Raji (cell line): ENCODE results near the gene FAM199X.

Experiments used
- POLR2A ChIP-seq: IDR thresholded peaks from 2 replicates; pipeline ENCODE4 v1.6.1; 2011; ENCODE audit warnings: low read depth, low read length, control low read depth; ENCODE audit not compliant: insufficient read depth

The FAM199X gene

DNA sequence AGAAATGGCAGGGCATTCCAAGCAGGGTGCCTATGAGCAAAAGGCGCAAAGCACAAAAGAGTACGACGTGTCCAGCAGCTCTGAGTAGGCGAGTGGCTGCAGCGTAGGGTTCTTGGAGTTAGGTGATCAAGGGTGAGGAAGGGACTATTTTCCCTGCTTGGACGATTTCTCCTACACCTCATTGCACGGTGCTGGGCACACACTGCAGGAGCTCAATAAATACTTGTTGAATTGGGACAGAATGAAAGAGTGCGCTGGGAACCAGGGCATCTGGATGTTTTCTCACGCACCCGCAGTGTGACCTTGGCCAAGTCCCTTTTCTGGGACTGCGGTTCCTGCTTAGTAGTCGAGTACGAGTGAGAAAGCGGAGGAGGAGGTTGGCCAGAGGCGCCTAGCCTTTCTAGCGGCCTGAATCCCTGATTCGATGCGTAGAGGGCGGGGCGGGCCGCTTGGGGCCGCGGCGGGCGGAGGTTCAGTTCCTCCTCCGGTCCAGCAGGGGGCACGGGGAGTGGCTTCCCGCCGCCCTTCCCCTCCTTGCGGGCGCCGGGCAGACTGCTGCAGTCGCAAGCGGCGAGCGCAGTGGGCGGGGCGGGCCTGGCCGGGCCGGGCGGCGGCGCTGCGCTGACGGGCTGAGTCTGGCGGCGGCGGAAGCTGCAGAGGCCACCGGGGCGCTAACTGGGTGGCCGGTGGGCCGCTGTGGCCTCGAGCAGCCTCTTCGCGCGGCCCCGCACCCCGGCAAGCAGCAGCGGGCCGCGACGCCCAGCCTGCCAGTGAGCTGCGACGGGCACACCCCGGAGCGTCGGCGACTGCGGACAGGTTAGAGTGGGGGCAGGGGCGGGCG lies at the start of gene FAM199X:
TSS of gene FAM199X (plus strand) at position 560 of the 841 bp plus-strand sequence. CDS start 333 bp downstream, outside the sequence.
- peak; percentile 72 for TF ChIP-seq POLR2A

DNA sequence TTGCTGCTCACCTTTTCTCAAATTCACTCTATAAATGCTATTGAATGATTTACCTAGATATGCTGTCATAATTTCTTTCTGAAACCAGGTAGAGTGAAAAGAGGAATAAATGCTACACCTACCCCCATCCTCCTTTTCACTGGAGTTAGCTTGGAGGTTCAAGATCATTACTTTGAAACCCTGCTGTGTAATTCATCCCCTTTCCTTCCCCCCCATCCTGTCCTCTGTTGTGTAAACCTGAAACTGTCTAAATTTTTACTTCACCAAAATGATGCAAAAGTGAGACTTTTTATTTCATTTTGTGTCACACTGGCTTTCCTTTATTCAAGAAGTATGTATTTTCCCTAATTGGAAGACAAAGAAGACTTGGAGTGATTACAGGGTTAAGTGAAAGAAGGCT lies 48.5 kb upstream of the FAM199X start:
- no peak for TF ChIP-seq POLR2A

DNA sequence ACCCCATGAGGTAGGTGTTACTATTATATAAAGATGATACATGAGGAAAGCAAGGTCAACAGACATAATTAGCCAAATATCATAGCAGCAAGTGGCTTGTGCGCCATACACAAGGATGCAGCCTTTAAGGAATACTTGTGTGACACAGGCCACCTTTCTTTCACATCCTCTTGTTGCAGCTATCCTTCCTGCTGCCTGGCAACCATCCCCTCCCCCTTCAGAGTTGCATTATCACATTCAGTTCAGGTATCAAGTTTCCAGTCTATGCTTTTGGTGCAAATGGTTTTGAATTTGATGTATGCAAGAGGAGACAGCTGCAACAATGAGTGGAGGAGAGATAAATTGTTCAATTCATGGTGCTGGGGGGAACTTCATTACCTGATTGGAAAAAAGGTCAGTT lies 47.5 kb upstream of the FAM199X start:
- TF ChIP-seq POLR2A: no peak

DNA sequence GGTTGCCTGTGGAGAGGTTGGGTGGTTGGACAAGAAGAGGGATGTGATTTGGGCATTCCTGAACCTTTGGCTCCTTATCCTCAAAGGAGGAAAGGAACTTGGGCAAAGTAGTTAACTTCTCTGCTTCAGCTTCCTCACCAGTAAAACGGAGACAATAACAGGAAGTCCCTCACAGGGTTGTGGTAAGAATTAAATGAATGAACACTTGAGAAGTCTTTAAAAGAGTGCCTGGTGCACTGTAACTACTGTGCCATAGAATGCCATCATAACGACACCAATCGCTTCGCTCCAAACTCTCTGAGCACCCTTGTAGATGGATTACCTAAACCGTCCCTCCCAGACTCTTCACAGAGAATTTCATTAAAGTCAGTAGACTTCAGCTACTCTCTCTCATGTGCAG lies 43.4 kb upstream of the FAM199X start:
- TF ChIP-seq POLR2A: no peak

DNA sequence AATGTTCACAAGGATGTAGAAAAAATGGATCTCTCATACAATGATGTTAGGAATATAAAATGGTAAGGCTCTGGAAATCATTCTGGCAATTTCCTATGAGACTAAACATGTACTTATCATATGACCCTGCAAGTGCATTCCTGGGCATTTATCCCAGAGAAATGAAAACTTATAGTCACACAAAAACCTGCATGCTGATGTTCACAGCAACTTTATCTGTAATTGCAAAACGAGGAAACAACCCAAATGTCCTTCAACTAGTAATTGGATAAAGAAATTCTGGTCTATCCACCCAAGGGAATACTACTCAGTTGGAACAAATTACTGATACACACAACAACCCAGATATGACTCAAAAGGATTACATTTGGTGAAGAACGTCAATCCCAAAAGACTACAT lies 39.4 kb upstream of the FAM199X start:
- TF ChIP-seq POLR2A: no peak

DNA sequence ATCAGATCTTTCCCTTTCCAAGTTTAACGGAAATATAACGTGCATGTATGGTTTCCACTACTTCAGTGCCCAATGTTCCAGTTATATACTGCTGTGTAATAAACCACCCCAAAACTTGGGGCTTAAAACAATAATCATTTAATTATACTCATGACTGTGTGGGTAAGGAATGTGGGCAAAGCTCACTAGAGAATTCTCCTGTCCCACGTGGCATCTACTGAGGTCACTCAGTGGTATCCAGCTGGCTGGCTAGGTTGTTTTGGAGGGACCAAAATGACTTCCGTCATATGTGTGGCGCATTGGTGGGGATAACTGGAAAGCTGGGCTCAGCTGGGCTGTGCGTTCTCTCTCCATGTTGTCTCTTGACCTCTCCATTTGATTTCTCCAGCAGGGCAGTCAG lies 35.4 kb upstream of the FAM199X start:
- TF ChIP-seq POLR2A: no peak

DNA sequence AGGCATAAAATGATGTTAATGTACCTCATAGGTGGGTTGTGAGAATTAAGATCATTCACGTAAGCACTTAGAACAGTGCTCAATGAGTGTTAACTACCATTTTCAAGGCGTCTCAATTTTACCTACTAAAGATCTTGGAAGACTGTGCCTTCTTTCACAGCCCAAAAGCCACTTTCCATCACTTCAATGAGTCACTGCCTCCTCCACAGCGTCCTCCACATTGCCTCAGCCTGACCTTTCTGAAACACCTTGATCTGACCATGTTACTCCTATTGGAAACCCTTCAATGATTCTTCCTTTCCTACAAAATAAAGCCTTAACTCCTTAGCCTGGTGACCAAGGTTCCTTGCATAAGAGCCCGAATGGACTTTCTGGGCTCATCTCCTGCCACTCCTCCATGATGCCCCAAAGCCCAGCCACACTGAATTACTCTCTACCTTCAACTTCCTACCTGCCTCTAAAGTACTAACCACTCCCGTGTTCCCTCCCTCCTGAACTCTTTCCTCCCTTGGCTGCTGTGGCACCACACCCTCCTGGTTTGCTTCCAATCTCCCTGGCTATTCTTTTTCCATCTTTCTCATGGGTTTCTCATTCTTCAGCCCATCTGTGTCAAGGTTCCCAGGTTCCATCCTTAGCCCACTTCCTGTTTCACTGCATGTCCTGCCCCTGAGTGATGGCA lies 31.5 kb upstream of the FAM199X start:
- no peak for TF ChIP-seq POLR2A

DNA sequence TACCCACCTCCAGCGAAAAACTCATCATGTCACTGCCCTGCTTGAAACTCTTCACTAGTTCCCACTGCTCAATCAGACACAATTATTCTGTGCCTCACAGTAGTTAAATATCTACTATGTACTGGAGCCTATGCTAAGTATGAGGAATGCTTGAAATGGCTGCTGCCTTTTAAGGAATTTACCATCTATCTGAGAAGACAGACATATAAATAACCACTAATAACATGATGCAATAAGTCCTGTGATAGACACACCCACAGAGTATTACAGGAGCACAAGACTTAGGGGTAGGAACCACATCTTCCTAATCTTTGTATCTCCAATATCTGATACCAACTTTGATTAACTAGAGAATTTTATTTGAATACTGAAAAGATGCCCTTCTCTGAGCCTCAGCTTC lies 30.6 kb upstream of the FAM199X start:
- no peak for TF ChIP-seq POLR2A

DNA sequence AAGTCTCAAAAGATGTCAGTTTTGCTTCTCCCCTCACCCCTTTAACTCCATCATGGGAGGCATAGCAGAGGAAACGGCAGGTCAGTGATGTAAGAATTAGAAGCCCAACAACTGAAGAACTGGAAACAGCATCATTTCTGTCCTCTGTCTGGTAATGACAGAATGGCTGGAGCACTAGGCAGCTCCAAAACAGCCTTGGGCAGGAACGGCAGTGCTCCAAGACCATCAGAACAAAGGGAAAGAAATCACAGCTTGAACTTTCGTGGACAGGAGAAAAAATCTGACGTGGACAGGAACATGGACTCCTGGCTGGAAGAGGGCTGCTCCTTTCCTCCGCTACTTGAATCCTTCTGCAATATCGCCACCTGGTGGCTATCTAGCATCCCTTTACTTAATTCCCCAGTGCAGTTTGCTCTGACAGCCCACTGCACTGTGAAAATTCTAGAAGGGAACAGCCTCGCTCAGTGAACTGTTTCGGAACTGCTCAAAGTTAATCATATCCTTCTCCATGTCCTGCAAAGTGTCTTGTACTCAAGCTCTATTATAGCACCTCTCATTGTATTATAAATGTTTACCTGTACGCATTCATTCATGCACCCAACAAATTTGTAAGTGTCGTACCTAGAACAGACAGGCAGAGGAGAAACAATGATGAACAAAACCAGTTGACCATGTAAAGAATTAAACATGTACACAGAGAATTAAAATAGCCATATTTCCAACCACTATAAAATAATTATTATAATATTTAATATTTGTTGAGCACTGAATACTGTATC lies 29.8 kb upstream of the FAM199X start:
- no peak for TF ChIP-seq POLR2A

DNA sequence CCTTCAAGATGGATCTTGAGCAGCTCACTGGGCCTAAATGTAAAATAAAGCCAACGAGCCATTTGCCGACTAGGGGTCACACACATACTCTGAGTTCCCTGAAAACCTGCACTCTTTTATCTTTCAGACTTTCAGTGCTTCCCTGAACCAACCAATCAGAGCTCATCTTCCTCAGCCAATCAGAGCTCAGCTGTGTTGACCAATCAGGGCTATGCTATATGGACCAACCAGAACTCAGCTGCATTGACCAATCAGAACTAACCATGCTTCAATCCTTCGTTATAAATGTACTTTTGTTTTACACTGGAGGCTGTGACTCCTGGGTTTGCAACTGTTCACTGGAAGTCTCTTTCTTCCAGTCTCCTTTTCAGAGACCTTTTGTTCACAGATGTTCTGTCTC lies 28.8 kb upstream of the FAM199X start:
- TF ChIP-seq POLR2A: no peak

DNA sequence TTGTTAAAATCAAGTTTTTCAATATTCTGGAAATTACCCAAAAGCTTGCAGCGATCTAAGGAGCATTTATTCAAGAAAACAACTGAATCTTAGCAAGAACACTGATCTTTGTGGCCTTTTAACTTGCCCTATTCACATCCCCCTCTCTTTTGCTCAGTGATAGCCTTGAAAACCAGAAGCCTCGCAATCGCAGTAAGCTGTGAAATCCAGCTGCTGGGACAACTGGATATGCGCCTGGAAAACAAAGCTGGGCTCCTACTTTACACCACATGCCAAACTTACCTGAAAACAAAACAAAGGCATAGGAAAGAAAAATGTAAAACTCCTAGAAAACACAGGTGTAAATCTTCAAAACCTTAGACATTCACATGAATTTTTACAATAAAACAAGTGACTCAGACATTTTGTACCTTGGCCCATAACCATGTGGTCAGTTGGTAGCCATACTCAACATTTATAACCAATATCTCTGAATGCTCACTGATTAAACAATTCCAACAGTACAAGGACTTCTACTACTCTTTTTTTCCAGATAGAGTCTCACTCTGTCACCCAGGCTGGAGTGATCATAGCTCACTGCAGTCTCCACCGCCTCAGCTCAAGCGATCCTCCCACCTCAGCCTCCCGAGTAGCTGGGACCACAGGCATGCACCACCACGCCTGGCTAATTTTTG lies 25.0 kb upstream of the FAM199X start:
- no peak for TF ChIP-seq POLR2A

DNA sequence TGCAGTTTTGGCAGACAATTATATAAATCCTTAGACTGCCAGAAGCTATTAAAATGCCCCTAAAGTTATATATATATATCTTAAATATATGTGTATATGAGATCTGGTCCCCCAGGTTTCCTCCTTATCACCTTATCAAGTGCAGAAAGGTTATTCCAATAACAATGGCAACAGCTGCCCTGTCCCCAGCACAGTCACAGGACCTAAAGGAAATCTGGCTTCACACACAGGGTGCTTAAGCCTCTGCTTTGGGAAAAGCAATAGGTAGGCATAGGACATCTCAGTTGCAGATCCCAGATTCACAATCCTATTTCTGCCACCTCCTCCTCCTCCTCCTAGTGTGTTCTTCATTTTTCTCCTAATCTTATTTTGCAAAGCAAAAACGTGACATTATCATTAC lies 15.2 kb upstream of the FAM199X start:
- TF ChIP-seq POLR2A: no peak

DNA sequence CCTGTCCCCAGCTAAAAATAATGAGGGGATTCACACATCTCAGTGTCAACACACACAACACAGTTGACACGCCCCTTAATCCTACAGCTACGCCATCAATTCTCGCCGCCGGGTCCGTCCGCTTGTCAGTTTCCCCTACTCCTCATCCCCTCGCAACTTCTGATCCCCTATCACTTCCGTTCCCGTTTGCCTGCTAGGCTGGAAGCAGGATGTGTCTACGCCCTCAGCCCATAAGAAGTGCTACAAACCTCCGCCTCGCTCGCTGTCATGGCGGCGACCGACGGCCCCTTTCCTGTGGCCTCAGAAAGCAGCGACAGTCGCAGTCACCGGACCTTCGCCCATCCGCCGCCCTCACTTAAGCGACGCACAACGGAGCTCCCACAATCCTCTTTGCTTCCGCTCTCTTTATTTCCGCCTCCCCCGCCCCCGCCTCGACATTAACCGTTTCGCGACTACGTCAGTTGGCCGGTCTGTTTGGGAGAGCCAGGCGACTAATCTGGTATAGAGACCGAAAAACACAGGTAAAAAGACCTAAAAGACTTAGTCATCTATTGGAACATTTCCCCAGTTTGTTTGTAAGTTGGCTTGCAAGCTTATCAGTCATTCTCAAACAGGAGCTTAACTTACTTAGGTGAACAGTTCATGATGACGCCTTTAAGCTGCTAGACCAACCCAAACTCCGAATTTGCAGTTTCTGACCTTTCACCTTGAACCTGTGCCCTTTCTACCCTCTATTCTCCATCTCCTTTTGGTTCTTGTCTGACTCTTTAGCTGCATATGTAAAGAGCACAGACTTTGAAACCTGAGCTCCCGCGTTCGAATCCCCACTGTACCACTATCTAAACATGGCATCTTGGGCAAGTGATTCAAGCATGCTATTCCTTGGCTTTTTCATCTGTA lies 9.4 kb upstream of the FAM199X start, which contains the start of gene SLC25A53:
TSS of gene SLC25A53 (minus strand) at position 380 of the 900 bp plus-strand sequence. CDS start 51,752 bp downstream, outside the sequence.
- peak; percentile 50 for TF ChIP-seq POLR2A
